ENCODE measurements around the gene TMEM38A. TPM values are rescaled to one million over a fixed set of nuclear protein-coding genes. Genes with fewer than 3 reads are reported as not detected.
A peak's percentile ranks its signal among the peaks of the same experiment; 100 is the strongest.

Gene TMEM38A
- total and polyA plus RNA-seq, 7 donors: 1.2 to 7.5 (median 4.2) TPM

DNA sequence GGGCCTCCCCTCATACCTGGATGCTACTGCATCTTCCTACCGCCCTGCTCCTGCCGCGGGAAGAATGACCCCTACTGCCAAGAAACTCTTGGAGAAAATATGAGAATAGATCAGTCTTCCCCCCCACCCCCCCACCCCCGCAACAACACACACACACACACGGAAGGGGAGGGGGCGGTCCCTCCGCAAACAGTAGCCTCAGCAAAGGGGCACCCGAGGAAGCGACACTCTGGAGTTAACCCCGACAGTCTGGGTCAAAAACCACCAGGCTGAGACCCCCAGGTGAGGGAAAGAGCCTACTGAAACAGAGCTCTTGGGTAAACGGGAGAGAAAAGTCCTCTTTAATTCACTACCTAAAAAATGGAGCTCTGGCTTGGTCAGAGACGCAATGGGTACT lies 34.1 kb upstream of the TMEM38A start:
- Histone ChIP-seq H3K4me3 (peak overlapping the region; percentile 66 to 99 (median 95)), H3K9me3 (no peaks in the 10 kb centered on the region), H3K27me3 (no peaks in the 10 kb centered on the region), H3K36me3 (peaks cover 0 to 30% (median 2%) of the 10 kb centered on the region in 4 donors), H3K4me1 (peaks cover 0 to 51% (median 34%) of the 10 kb centered on the region in 4 donors), H3K27ac (peak overlapping the region; percentile 92 to 99 (median 96))
- no peak for DNase-seq
- TF ChIP-seq POLR2AphosphoS5 (IDR thresholded peaks at IDR 0.05) (no peak), POLR2A (IDR thresholded peaks at IDR 0.05) (no peak), EP300 (IDR thresholded peaks at IDR 0.05) (no peak)
- TF ChIP-seq, protein P1, sequence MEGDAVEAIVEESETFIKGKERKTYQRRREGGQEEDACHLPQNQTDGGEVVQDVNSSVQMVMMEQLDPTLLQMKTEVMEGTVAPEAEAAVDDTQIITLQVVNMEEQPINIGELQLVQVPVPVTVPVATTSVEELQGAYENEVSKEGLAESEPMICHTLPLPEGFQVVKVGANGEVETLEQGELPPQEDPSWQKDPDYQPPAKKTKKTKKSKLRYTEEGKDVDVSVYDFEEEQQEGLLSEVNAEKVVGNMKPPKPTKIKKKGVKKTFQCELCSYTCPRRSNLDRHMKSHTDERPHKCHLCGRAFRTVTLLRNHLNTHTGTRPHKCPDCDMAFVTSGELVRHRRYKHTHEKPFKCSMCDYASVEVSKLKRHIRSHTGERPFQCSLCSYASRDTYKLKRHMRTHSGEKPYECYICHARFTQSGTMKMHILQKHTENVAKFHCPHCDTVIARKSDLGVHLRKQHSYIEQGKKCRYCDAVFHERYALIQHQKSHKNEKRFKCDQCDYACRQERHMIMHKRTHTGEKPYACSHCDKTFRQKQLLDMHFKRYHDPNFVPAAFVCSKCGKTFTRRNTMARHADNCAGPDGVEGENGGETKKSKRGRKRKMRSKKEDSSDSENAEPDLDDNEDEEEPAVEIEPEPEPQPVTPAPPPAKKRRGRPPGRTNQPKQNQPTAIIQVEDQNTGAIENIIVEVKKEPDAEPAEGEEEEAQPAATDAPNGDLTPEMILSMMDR (IDR thresholded peaks at IDR 0.05): no peak
- WGBS, 2 donors: 3 to 4% methylated on average over 12 of the region's 12 CpGs
- intact Hi-C loops (cut with DNase I): no loop called here

DNA sequence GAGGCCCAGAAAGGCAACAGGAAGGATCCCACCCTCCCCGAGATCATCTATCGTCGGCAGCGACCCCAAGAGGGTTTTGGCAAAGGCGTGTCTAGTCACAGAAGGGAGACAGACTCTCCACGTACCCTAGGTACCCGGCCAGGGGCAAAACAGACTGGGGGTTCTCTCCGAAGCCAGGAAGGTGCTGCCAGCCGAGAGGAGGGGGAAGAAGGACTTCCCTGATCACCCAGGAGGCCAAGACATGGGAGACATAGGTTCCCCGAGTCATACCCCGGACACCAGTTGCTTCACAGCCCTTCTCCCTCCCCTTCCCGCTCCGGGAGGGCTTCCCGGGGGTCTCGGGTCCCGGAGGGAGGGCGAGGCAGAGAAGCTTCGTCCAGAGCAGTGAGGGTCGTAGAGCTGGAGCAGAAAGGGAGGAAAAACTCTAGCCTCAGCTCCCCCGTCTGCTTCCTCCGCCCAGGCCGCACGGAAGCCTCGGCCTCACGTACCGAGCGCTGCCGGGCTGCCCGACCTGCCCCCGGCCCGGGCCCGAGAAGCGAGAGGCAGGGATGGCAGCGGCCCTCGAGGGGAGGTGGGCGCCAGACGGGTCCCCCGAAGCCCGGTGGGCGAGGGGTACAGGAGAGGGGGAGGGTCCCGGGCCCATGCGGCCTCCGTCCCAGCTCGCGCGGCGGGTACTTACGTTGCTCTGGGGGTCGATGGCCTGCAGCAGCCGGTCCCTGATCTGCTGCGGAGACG lies 33.6 kb upstream of the TMEM38A start:
- Histone ChIP-seq H3K27ac (peak overlapping the region; percentile 92 to 99 (median 96)), H3K4me3 (peak overlapping the region; percentile 66 to 99 (median 95)), H3K4me1 (peaks cover 0 to 46% (median 34%) of the 10 kb centered on the region in 4 donors), H3K9me3 (no peaks in the 10 kb centered on the region), H3K36me3 (peaks cover 0 to 33% (median 2%) of the 10 kb centered on the region in 4 donors), H3K27me3 (no peaks in the 10 kb centered on the region)
- TF ChIP-seq POLR2A (IDR thresholded peaks at IDR 0.05) (no peak), EP300 (IDR thresholded peaks at IDR 0.05) (no peak), POLR2AphosphoS5 (IDR thresholded peaks at IDR 0.05) (no peak)
- TF ChIP-seq, protein P1 (IDR thresholded peaks at IDR 0.05): no peak
- DNase-seq: peak; percentile 75
- WGBS, 2 donors: 0 to 1% methylated on average over 52 of the region's 52 CpGs
- intact Hi-C loops (cut with DNase I): no loop called here

GRCh38 chr19:16627928-16628182 lies 33.1 kb upstream of the TMEM38A start:
- 1% methylated on average over 38 of the region's 38 CpGs for WGBS, 2 donors
- Histone ChIP-seq H3K4me3 (peak overlapping the region; percentile 66 to 99 (median 95)), H3K36me3 (peaks cover 0 to 38% (median 4%) of the 10 kb centered on the region in 4 donors), H3K9me3 (no peaks in the 10 kb centered on the region), H3K27me3 (no peaks in the 10 kb centered on the region), H3K4me1 (peaks cover 0 to 42% (median 33%) of the 10 kb centered on the region in 4 donors), H3K27ac (peak overlapping the region; percentile 92 to 99 (median 96))
- DNase-seq: no peak
- TF ChIP-seq POLR2AphosphoS5 (IDR thresholded peaks at IDR 0.05) (no peak), EP300 (IDR thresholded peaks at IDR 0.05) (no peak)
- TF ChIP-seq, protein P1 (IDR thresholded peaks at IDR 0.05): no peak
- intact Hi-C loops (cut with DNase I): loop anchor here (1.0 to 2.0 kb wide), 3 partner anchors 56 to 132 kb away; partner anchors contain the start of genes C19orf44, CALR3, CHERP and SLC35E1

DNA sequence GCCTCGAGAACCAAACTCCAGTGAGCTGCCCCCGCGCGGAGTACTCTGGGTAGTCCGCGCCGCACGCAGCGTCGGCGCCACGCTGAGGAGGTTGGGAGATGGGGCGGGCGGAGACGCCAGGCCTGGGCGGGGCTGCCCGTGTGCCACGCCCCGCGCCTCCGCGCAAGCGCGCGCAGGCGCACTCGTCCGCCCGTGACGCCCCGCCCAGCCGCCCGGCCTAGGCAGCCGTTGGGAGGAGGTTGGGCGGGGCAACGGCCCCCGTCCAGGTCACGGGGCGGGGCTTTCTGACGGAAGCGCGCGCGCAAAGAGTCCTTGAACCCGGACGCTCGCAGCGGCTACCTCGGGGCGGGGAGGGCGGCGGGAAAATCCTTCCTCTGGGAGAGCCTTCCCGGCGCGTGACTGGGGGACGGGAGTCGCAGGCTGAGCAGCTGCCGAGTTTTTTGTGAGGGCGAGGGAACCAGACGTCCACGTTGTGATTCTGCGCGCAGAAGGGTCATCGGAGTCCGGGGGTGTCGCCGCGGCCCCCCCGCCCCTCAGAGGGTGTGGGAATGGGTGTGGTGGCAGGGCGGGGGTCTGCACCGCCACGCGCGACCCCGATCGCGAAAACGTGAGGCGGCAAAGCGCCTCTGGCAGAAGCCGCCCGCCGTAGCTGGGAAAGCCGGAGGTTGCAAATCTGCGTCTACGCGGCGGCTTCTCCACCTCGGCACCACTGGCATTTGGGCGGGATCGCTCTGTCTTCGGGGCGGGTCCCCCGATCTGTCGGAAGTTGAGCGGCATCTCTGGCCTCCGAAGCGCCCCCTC lies 32.6 kb upstream of the TMEM38A start, which contains the start of gene MED26:
Gene MED26, minus strand, starts transcription at position 22 of the 801 bp plus-strand sequence. CDS start 261 bp downstream, outside the sequence.
- Histone ChIP-seq H3K9me3 (no peaks in the 10 kb centered on the region), H3K36me3 (peaks cover 0 to 43% (median 5%) of the 10 kb centered on the region in 4 donors), H3K27me3 (no peaks in the 10 kb centered on the region), H3K4me3 (peak within 1 kb of the TSS; percentile 66 to 99 (median 95)), H3K4me1 (peaks cover 0 to 42% (median 33%) of the 10 kb centered on the region in 4 donors), H3K27ac (peak within 1 kb of the TSS; percentile 92 to 99 (median 96))
- DNase-seq: peak; percentile 97
- TF ChIP-seq, protein P1 (IDR thresholded peaks at IDR 0.05): no peak
- peak in 1 of 4 donors; percentile 36 for TF ChIP-seq EP300 (IDR thresholded peaks at IDR 0.05)
- TF ChIP-seq POLR2A (IDR thresholded peaks at IDR 0.05): peak; percentile 36 to 74
- peak; percentile 76 to 96 (median 94) for TF ChIP-seq POLR2AphosphoS5 (IDR thresholded peaks at IDR 0.05)
- 1% methylated on average over 98 of the region's 98 CpGs for WGBS, 2 donors
- intact Hi-C loops (cut with DNase I): loop anchor here (1.0 to 2.0 kb wide), 3 partner anchors 56 to 132 kb away; partner anchors contain the start of genes C19orf44, CALR3, CHERP and SLC35E1

All from sigmoid colon (tissue), 7 donors.